Right lobe of liver (tissue), 6 donors: Measurements from ENCODE around the gene CENPW. TPM values are rescaled to one million over a fixed set of nuclear protein-coding genes. Genes with fewer than 3 reads are reported as not detected.

Experiments
- ATAC-seq, 4 donors: fragments of 200-7000 bp; cut with Tn5 transposase; one replicate each; pipeline ENCODE4 v1.9.1; 2020; ENCODE audit warnings: mild to moderate bottlenecking in 4 of 4, moderate library complexity in 4 of 4
- DNase-seq, 3 donors: peaks; one replicate each; pipeline ENCODE4 v3.0.0-alpha.2; 2020
- H3K27ac ChIP-seq, 3 donors: fragments of 200-600 bp; one replicate each; pipeline ENCODE4 v1.8.0; 2022
- H3K27me3 ChIP-seq, 2 donors: fragments of 200-600 bp; one replicate each; pipeline ENCODE4 v1.8.0; 2022
- H3K36me3 ChIP-seq, 4 donors: fragments of 200-600 bp; sonication (generic) in 1 of 4; one replicate each; pipeline versions ENCODE4 v1.5.1 to v1.8.0; 2017 to 2022; ENCODE audit warnings: control low read depth in 1 of 4
- H3K4me1 ChIP-seq, 4 donors: fragments of 200-600 bp; sonication (generic) in 1 of 4; one replicate each; pipeline versions ENCODE4 v1.5.1 to v1.8.0; 2017 to 2022; ENCODE audit warnings: control low read depth in 1 of 4
- H3K4me3 ChIP-seq, 3 donors: fragments of 200-600 bp; one replicate each; pipeline ENCODE4 v1.8.0; 2022
- H3K9me3 ChIP-seq, 4 donors: fragments of 200-600 bp; sonication (generic) in 1 of 4; one replicate each; pipeline versions ENCODE4 v1.5.1 to v1.8.0; 2017 to 2022; ENCODE audit warnings: control low read depth in 1 of 4
- POLR2A ChIP-seq: fragments of 450-650 bp; IDR thresholded peaks from one replicate; pipeline ENCODE4 v1.6.1; 2017; ENCODE audit warnings: antibody characterized with exemption, mild to moderate bottlenecking
- WGBS: methylation state at CpG from one replicate; pipeline ENCODE4 v1.1.6; 2018; ENCODE audit warnings: low coverage, low lambda C conversion rate; ENCODE audit not compliant: insufficient coverage; ENCODE audit errors: missing lambda C conversion rate; 5-methylcytosine and 5-hydroxymethylcytosine counted together
- intact Hi-C, 2 donors: fragments of 100-400 bp; cut with DNase I; formaldehyde crosslinking; loops; one replicate each; pipeline versions ENCODE4 v1.11.2 to v1.14.1; 2022
- total RNA-seq, 6 experiments: library from RNA; depleted of rRNA in 2 of 6; stranded (reverse); fragments of >200 nt in 2 of 6; fragmentation: NEBNext Ultra II Directional in 3 of 6; extraction: Animal tissue kit (Norgen Biotek cat#: 25700) in 3 of 6; gene quantifications; one replicate each; pipeline versions ENCODE4 v1.1.0 to v1.2.4, GENCODE V29; 2016 to 2023
- TF ChIP-seq, protein P1 (sequence below), 4 donors: fragments of 200-600 bp in 3 of 4; fragments of 450-650 bp in 1 of 4; IDR thresholded peaks; one replicate each; pipeline versions ENCODE4 v1.5.1 to v1.8.0; 2016 to 2022; ENCODE audit warnings: antibody characterized with exemption in 4 of 4, mild to moderate bottlenecking in 2 of 4
- donor health status: DM: no; HTN: yes; CAD: no.
- donor health status: DM: no; HTN: no; CAD: no.
- donor health status: DM: no; HTN: no; CAD: no.
- donor health status: DM: no; HTN: yes; CAD: no.
- donor health status: DM: no; HTN: yes; CAD: no.

Gene CENPW
- total RNA-seq, 6 experiments from 2014 or later, result 0.68 to 2.7 (median 1.4) TPM; not detected in 1

- Histone ChIP-seq H3K36me3 (no peaks in the 10 kb centered on the region), H3K9me3 (no peaks in the 10 kb centered on the region), H3K27me3 (no peaks in the 10 kb centered on the region), H3K4me1 (peaks cover 0 to 35% (median 16%) of the 10 kb centered on the region in 4 donors), H3K4me3 (no peak overlapping the region), H3K27ac (peak overlapping the region in 2 of 3 donors; percentile 13 to 74)
- ATAC-seq (peak; percentile 88 to 95 (median 94)), DNase-seq (peak in 2 of 3 donors; percentile 51 to 89)
- WGBS, result 20% methylated on average over 1 of the region's 1 CpG
- TF ChIP-seq, protein P1, sequence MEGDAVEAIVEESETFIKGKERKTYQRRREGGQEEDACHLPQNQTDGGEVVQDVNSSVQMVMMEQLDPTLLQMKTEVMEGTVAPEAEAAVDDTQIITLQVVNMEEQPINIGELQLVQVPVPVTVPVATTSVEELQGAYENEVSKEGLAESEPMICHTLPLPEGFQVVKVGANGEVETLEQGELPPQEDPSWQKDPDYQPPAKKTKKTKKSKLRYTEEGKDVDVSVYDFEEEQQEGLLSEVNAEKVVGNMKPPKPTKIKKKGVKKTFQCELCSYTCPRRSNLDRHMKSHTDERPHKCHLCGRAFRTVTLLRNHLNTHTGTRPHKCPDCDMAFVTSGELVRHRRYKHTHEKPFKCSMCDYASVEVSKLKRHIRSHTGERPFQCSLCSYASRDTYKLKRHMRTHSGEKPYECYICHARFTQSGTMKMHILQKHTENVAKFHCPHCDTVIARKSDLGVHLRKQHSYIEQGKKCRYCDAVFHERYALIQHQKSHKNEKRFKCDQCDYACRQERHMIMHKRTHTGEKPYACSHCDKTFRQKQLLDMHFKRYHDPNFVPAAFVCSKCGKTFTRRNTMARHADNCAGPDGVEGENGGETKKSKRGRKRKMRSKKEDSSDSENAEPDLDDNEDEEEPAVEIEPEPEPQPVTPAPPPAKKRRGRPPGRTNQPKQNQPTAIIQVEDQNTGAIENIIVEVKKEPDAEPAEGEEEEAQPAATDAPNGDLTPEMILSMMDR (IDR thresholded peaks at IDR 0.05), result no peak
- no peak for TF ChIP-seq POLR2A
- intact Hi-C loops, result no loop called here
These were observed 40.2 kb downstream of the CENPW start for GRCh38 chr6:126380072-126380583.

GRCh38 chr6:126381498-126381897, 41.6 kb downstream of the CENPW start:
- no peaks in the 10 kb centered on the region for H3K27me3 ChIP-seq
- TF ChIP-seq, protein P1 (IDR thresholded peaks at IDR 0.05), result no peak
- no peak for TF ChIP-seq POLR2A
- no peak for DNase-seq
- H3K4me3 ChIP-seq, result no peak overlapping the region
- ATAC-seq, result no peak
- intact Hi-C loops, result no loop called here
- 100% methylated on average over 5 of the region's 5 CpGs for WGBS
- H3K36me3 ChIP-seq, result no peaks in the 10 kb centered on the region
- H3K9me3 ChIP-seq, result no peaks in the 10 kb centered on the region
- H3K4me1 ChIP-seq, result peaks cover 0 to 35% (median 16%) of the 10 kb centered on the region in 4 donors
- H3K27ac ChIP-seq, result no peak overlapping the region

DNA sequence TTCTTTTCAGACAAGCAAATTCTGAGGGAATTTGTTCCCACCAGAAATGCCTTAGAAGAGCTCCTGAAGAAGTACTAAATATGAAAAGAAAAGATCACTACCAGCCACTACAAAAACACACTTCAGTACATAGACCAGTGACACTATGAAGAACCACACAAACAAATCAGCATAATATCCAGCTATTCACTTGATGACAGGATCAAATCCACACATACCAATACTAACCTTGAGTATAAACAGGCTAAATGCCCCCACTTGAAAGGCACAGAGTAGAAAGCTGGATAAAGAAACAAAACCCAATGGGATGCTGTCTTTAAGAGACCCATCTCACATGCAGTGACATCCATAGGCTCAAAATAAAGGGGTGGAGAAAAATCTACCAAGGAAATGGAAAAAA, 43.3 kb downstream of the CENPW start:
- ATAC-seq, result no peak
- Histone ChIP-seq H3K36me3 (no peaks in the 10 kb centered on the region), H3K9me3 (no peaks in the 10 kb centered on the region), H3K27me3 (no peaks in the 10 kb centered on the region), H3K4me3 (no peak overlapping the region), H3K27ac (no peak overlapping the region), H3K4me1 (peaks cover 0 to 24% (median 12%) of the 10 kb centered on the region in 4 donors)
- intact Hi-C loops, result no loop called here
- no peak for DNase-seq
- TF ChIP-seq POLR2A, result no peak
- TF ChIP-seq, protein P1 (IDR thresholded peaks at IDR 0.05), result no peak

DNA sequence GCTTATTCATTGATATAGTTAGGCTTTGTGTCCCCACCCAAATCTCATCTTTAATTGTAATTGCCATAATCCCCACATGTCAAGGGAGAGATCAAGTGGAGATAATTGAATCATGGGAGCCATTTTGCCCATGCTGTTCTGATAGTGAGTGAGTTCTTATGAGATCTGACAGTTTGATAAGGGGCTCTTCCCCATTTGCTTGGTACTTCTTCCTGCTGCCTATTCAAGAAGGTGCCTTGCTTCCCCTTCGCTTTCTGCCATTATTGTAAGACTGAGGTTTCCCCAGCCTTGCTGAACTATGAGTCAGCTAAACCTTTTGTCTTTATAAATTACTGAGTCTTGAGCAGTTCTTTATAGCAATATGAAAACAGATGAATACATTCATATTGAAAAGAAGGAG, 45.6 kb downstream of the CENPW start:
- WGBS, result 100% methylated on average over 1 of the region's 1 CpG
- intact Hi-C loops, result no loop called here
- peaks cover 0 to 7% (median 3%) of the 10 kb centered on the region in 4 donors for H3K4me1 ChIP-seq

More for the DNA sequence above, 45.6 kb downstream of the CENPW start:
- Histone ChIP-seq H3K4me3 (no peak overlapping the region), H3K27me3 (no peaks in the 10 kb centered on the region), H3K27ac (no peak overlapping the region), H3K36me3 (no peaks in the 10 kb centered on the region), H3K9me3 (no peaks in the 10 kb centered on the region)
- TF ChIP-seq, protein P1 (IDR thresholded peaks at IDR 0.05), result no peak
- no peak for TF ChIP-seq POLR2A
- ATAC-seq, result no peak
- DNase-seq, result no peak
